Measurements from ENCODE around the gene UGT1A1. TPM values are rescaled to one million over a fixed set of nuclear protein-coding genes. Genes with fewer than 3 reads are reported as not detected.

The UGT1A1 gene
- total RNA-seq, 1 donor from 2014 or later = not detected

GRCh38 chr2:233764264-233764663 lies 4.2 kb downstream of the UGT1A1 start:
- H3K9me3 Mint-ChIP-seq = no peaks in the 10 kb centered on the region
- H3K4me3 Mint-ChIP-seq = no peak overlapping the region
- peaks cover 18% of the 10 kb centered on the region for H3K27me3 Mint-ChIP-seq
- no peaks in the 10 kb centered on the region for H3K36me3 Mint-ChIP-seq (ENCODE audit: low read depth)
- DNase-seq = no peak
- no peaks in the 10 kb centered on the region for H3K4me1 Mint-ChIP-seq
- ChIA-PET POLR2A (no interaction called here), CTCF (no interaction called here)
- TF ChIP-seq CTCF (IDR thresholded peaks at IDR 0.05) = no peak
- no peak overlapping the region for H3K27ac Mint-ChIP-seq
- intact Hi-C loops (cut with micrococcal nuclease) = no loop called here
- ATAC-seq (ENCODE audit: low read depth) = no peak

GRCh38 chr2:233764761-233765160 lies 4.7 kb downstream of the UGT1A1 start:
- H3K36me3 Mint-ChIP-seq (ENCODE audit: low read depth) = no peaks in the 10 kb centered on the region
- no peaks in the 10 kb centered on the region for H3K4me1 Mint-ChIP-seq
- intact Hi-C loops (cut with micrococcal nuclease) = no loop called here
- no peak for ATAC-seq (ENCODE audit: low read depth)
- peaks cover 21% of the 10 kb centered on the region for H3K27me3 Mint-ChIP-seq
- TF ChIP-seq CTCF (IDR thresholded peaks at IDR 0.05) = no peak
- H3K9me3 Mint-ChIP-seq = no peaks in the 10 kb centered on the region
- no peak for DNase-seq
- H3K4me3 Mint-ChIP-seq = no peak overlapping the region
- POLR2A ChIA-PET = no interaction called here
- no peak overlapping the region for H3K27ac Mint-ChIP-seq
- CTCF ChIA-PET = no interaction called here

- H3K9me3 Mint-ChIP-seq = no peaks in the 10 kb centered on the region
- no peaks in the 10 kb centered on the region for H3K36me3 Mint-ChIP-seq (ENCODE audit: low read depth)
- H3K4me3 Mint-ChIP-seq = no peak overlapping the region
- ChIA-PET CTCF (no interaction called here), POLR2A (no interaction called here)
- H3K4me1 Mint-ChIP-seq = no peaks in the 10 kb centered on the region
- no peak for TF ChIP-seq CTCF (IDR thresholded peaks at IDR 0.05)
- DNase-seq = no peak
- peaks cover 21% of the 10 kb centered on the region for H3K27me3 Mint-ChIP-seq
- intact Hi-C loops (cut with micrococcal nuclease) = no loop called here
- no peak overlapping the region for H3K27ac Mint-ChIP-seq
- no peak for ATAC-seq (ENCODE audit: low read depth)
Observed at GRCh38 chr2:233766416-233766815, 6.3 kb downstream of the UGT1A1 start.

GRCh38 chr2:233768076-233768475 lies 8.0 kb downstream of the UGT1A1 start:
- POLR2A ChIA-PET = no interaction called here
- DNase-seq = no peak
- intact Hi-C loops (cut with micrococcal nuclease) = no loop called here
- peaks cover 21% of the 10 kb centered on the region for H3K27me3 Mint-ChIP-seq
- CTCF ChIA-PET = no interaction called here
- no peak overlapping the region for H3K4me3 Mint-ChIP-seq
- no peaks in the 10 kb centered on the region for H3K36me3 Mint-ChIP-seq (ENCODE audit: low read depth)
- no peak for TF ChIP-seq CTCF (IDR thresholded peaks at IDR 0.05)
- no peak for ATAC-seq (ENCODE audit: low read depth)
- H3K27ac Mint-ChIP-seq = no peak overlapping the region
- no peaks in the 10 kb centered on the region for H3K4me1 Mint-ChIP-seq
- no peaks in the 10 kb centered on the region for H3K9me3 Mint-ChIP-seq

- H3K4me3 Mint-ChIP-seq = no peak overlapping the region
- H3K9me3 Mint-ChIP-seq = no peaks in the 10 kb centered on the region
- no peak overlapping the region for H3K27ac Mint-ChIP-seq
- ChIA-PET CTCF (no interaction called here), POLR2A (no interaction called here)
- ATAC-seq (ENCODE audit: low read depth) = no peak
- intact Hi-C loops (cut with micrococcal nuclease) = no loop called here
- no peak for TF ChIP-seq CTCF (IDR thresholded peaks at IDR 0.05)
- H3K4me1 Mint-ChIP-seq = no peaks in the 10 kb centered on the region
- DNase-seq = no peak
- H3K36me3 Mint-ChIP-seq (ENCODE audit: low read depth) = no peaks in the 10 kb centered on the region
- peaks cover 21% of the 10 kb centered on the region for H3K27me3 Mint-ChIP-seq
Observed at GRCh38 chr2:233769260-233769659, 9.2 kb downstream of the UGT1A1 start.
